GM19043 (cell line): ENCODE measurements around the gene MBIP.

Source experiments
- ATAC-seq: cut with Tn5 transposase; IDR thresholded peaks from one replicate; pipeline ENCODE4 v1.9.1; 2021; ENCODE audit warnings: low read depth; ENCODE audit not compliant: unreplicated experiment

MBIP gene

DNA sequence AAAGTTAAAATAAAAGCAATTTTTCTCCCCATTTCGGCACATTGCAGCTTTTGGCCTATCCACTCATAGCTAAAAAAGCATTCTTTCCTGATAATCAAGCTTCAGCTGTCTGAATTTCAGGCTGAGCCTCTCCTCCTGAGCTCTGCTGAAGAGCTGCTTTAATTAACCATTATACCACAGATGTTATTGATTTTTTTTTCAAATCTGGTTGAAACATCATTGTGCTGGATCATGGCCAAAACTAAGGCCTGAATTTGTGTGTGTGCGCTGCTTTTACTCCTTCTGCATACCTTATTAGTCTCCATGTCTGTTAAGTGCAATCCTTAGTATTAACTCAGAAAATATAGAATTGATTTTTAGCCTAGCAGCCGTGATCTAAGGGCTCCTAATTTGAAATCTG is 52.3 kb downstream of the MBIP start:
- ATAC-seq, result no peak

DNA sequence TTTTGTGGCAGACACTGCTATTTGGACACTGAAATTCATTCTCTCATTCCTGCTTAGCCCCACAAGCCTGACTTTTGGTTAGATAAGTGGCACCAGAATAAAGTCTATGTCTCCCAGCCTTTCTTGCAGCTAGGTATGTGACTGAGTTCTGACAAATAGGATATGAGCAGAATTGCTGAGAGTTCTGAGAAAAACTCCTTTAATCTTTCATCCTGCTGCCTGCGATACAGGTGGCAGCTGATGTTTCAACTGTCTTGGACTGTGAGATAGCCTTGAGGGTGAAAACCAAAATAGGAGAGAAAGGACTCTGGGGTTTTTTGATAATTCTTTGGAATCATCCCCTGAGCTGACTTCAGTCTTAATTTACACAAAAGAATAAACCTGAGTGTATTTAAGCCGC is 55.8 kb downstream of the MBIP start:
- ATAC-seq, result no peak

DNA sequence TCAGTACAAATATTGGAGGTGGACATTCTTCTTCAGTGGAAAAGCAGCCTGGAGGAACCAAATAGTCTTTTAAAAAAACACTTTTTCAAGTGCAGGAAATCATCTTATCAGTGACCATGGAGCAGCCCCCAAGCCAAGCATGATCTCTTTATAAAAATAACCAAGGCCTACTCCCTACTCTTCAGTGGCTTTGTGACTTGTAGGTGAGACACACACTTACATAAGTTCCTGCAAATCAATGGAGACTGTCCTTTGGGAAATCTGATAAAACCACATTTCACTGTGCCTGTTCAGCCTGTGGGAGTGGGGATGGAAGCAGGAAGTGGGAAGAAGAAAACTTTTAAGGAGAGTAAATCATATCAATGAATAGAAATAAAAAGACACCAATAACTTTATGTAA is 56.3 kb downstream of the MBIP start:
- no peak for ATAC-seq

DNA sequence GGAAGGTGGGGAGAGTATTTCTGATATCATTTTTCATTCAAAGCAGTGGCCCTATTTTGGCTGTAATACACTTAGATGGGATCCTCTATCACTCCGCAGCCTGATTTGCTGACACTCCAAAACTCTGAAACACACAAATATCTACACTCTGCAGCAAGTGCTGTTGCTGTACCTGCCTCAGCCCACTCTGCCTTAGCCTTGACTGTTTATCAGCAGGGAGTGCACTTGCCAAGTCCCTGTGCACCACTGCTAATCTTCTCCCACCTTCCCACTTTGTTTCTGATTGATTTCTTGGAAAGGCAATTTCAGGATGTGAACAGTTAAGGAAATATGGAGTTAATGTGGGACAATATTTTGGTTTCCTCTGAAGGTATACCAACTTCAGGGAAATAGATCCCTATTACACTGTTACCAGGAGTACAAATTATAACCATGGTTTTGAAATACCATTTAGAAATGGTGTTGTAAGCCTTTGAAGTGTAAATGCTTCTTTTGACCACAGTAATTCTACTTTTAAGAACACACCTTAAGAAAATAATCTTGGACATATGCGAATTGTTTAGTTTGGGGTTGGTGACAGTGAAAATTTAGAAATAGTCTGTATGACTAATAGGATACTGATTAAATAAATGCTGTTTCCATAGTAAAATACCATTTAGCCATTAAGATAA is 59.3 kb downstream of the MBIP start:
- no peak for ATAC-seq

DNA sequence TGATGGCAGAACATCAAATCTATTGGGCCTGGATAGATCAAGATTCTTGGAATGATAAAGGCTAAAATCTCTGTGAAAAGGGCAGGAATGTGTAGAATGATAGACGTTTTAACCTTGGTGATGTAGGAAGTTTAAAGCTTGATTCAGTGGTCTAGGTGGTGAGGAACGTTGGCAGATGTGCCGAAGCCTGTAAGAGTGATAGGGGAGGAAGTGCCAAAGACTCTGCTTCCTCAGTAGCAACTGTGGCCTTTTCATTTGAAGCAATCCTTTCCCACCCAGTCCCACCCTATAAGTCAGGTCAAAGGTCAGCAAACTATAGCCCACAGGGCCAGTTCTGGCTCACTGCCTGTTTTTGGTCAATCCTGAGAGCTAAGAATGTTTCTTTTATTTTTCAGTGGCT is 62.2 kb downstream of the MBIP start:
- no peak for ATAC-seq

DNA sequence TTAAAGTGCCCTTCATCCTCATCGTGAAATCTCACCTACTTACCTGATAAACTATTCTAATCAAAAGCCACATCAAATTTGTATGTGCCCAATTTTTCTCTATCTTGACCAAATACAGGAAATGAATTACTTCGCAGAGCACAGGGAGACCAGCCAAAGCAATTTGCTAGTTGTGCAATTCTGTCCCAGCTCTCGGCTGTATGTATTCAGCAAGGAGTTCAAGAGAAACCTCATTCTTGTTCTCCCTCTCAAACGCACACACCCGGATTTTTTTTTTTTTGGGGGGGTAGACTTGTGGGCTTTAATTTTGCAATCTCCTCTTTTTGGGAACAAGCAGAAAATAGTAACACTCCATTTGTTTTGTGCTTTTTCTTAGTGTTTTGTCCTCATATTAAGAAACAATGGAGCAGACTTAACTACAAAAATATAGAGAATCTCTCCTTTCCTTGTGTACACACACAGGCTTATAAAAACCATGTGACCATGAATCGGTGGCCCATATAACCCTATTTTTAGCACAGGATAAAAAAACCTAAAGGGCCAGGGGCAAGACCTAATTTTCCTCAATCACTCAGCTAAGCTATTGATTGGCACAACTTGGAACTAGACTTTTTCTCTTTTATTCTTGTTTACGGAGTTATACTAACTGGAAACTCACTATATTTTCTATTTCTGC is 64.2 kb downstream of the MBIP start:
- ATAC-seq, result no peak

DNA sequence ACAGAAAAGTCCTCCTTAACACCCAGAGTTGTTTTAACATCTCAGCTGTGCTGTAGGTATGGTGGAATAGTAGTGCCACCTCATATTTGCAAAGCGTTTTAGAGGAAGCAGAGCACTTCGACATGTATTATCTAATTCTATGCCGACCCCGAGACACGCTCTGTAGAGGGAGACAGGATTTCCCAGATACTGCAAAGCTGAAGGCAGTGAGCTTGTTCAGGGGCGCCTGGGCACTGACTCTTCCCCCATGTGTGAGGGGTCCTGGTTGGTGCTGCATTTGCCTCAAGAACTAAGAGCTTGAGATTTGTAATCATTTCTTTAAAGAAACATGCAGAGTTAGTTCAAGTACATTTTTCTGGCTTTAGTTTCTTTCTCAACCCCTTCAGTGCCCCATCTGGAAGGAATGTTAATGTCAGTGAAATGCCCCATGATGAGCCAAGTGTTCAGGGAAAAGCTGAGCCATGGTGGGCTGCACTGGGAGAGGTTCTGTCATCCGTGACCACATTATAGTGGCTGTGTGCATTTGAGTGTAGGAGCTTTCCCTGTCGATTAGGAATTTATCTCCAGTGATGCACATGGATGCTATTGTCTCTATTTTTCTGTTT is 66.3 kb downstream of the MBIP start:
- ATAC-seq, result no peak
